Retinal pigment epithelial cell (primary cell): ENCODE measurements around the gene SIRPA.
A peak's percentile ranks its signal among the peaks of the same experiment; 100 is the strongest.
"Not testable (repeated sequence)": the region's sequence is repeated elsewhere in the genome, so short reads cannot be mapped to it uniquely, and the experiment has no call there.

Source experiments
- DNase-seq: peaks from one replicate; pipeline ENCODE4 v3.0.0-alpha.2; 2010; ENCODE audit warnings: low read depth
- H3K4me3 ChIP-seq: 2 replicates; pipeline ENCODE4 v1.5.1; 2011; ENCODE audit warnings: mild to moderate bottlenecking, low read length, control low read depth, moderate library complexity
- CTCF ChIP-seq: conservative IDR thresholded peaks from 2 replicates; pipeline ENCODE4 v1.5.1; 2011; ENCODE audit warnings: low read depth, low read length, control low read depth, inconsistent platforms

SIRPA gene

DNA sequence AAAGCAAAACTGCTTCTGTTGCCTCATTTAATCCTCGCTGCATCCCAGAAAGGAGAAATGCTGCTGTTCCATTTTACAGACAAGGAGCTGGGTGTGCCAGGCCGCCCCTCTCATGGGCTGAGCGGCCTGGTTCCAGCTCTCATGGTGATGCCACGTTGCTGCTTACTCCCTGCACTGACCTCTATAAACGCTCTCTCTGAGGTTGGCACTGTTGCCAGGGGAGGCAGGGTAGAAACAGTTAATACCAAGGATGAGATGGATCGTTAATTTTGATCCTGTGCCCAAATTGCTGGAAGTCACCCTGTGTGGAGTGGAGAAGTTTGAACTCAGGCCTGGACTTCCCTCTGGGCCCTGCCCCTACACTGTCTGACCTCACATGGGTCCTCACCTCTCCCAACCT, 25.6 kb downstream of the SIRPA start:
- TF ChIP-seq CTCF: no peak
- no peak overlapping the region for H3K4me3 ChIP-seq

DNA sequence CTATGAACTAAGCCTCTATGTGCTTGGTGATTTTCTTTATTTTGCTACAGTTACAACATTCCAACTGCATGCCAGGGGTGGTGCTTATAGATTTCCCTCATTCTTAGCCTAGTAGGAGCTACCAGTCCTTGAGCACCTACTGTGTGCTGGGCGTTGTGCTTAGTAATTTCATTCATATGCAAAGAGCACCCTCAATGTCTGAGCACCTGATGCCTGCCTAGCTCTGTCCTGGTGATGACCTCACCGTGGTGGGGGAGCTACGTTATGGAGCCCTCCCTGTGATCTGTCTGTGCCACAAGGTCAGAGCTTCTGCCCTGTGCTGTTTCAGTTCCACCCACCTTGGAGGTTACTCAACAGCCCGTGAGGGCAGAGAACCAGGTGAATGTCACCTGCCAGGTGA, 26.8 kb downstream of the SIRPA start:
- not testable (repeated sequence) for DNase-seq, H3K4me3 ChIP-seq

More for the DNA sequence above, 25.6 kb downstream of the SIRPA start:
- DNase-seq: no peak

GRCh38 chr20:1922786-1923185, 27.6 kb downstream of the SIRPA start:
- no peak for TF ChIP-seq CTCF
- H3K4me3 ChIP-seq: no peak overlapping the region
- DNase-seq: no peak

- H3K4me3 ChIP-seq: no peak overlapping the region
- no peak for TF ChIP-seq CTCF
- no peak for DNase-seq
Measured at GRCh38 chr20:1924910-1925861, 30.0 kb downstream of the SIRPA start.

- no peak overlapping the region for H3K4me3 ChIP-seq
- no peak for TF ChIP-seq CTCF
- peak; percentile 31 for DNase-seq
Measured at GRCh38 chr20:1926237-1926636, 31.0 kb downstream of the SIRPA start.

- no peak overlapping the region for H3K4me3 ChIP-seq
- TF ChIP-seq CTCF: no peak
- DNase-seq: no peak
Measured at GRCh38 chr20:1927217-1927616, 32.0 kb downstream of the SIRPA start.

GRCh38 chr20:1928154-1928553, 32.9 kb downstream of the SIRPA start:
- no peak for TF ChIP-seq CTCF
- no peak overlapping the region for H3K4me3 ChIP-seq
- no peak for DNase-seq
